Natural killer cell (primary cell): ENCODE data around the gene LUZP2. TPM values are rescaled to one million over a fixed set of nuclear protein-coding genes. Genes with fewer than 3 reads are reported as not detected.

Experiments
- ATAC-seq, 3 donors: fragments of 150-1000 bp in 2 of 3; fragments of 200-7000 bp in 1 of 3; cut with Tn5 transposase; 1 replicate in 1 of 3; 2 replicates in 2 of 3; pipeline ENCODE4 v1.10.0; 2021; ENCODE audit warnings: mild to moderate bottlenecking in 2 of 3, moderate library complexity in 2 of 3
- DNase-seq, 2 donors: peaks; one replicate each; pipeline versions ENCODE4 v3.0.0 to v3.0.0-alpha.2; 2013 to 2021; ENCODE audit warnings: mixed read lengths in 1 of 2
- H3K27ac ChIP-seq: one replicate; pipeline ENCODE4 v1.5.1; 2013; ENCODE audit warnings: mild to moderate bottlenecking, low read length
- H3K27me3 ChIP-seq: one replicate; pipeline ENCODE4 v1.6.1; 2013; ENCODE audit warnings: low read length; ENCODE audit not compliant: control insufficient read depth, insufficient read depth
- H3K36me3 ChIP-seq: one replicate; pipeline ENCODE4 v1.6.1; 2013; ENCODE audit warnings: low read length; ENCODE audit not compliant: control insufficient read depth, insufficient read depth
- H3K4me1 ChIP-seq: one replicate; pipeline ENCODE4 v1.6.1; 2013; ENCODE audit warnings: low read length; ENCODE audit not compliant: control insufficient read depth, insufficient read depth
- H3K4me3 ChIP-seq: one replicate; pipeline ENCODE4 v1.5.1; 2013; ENCODE audit warnings: low read length
- H3K9me3 ChIP-seq: one replicate; pipeline ENCODE4 v1.6.1; 2013; ENCODE audit warnings: low read length; ENCODE audit not compliant: control insufficient read depth, insufficient read depth
- H3K27ac Mint-ChIP-seq, 2 donors: one replicate each; pipeline ENCODE4 v1.8.0; 2022; ENCODE audit warnings: mild to moderate bottlenecking in 2 of 2, mixed read lengths in 2 of 2, moderate library complexity in 1 of 2
- H3K27me3 Mint-ChIP-seq, 2 donors: one replicate each; pipeline ENCODE4 v1.8.0; 2022; ENCODE audit warnings: low read depth in 2 of 2, mixed read lengths in 2 of 2
- H3K36me3 Mint-ChIP-seq: one replicate; pipeline ENCODE4 v1.8.0; 2022; ENCODE audit warnings: mixed read lengths
- H3K4me1 Mint-ChIP-seq, 2 donors: one replicate each; pipeline ENCODE4 v1.8.0; 2022; ENCODE audit warnings: mixed read lengths in 2 of 2
- H3K4me3 Mint-ChIP-seq: one replicate; pipeline ENCODE4 v1.8.0; 2022; ENCODE audit warnings: mild to moderate bottlenecking, moderate library complexity, mixed read lengths
- H3K9me3 Mint-ChIP-seq, 2 donors: one replicate each; pipeline ENCODE4 v1.8.0; 2022; ENCODE audit warnings: mixed read lengths in 2 of 2
- WGBS: methylation state at CpG from one replicate; pipeline ENCODE4 v1.1.7; 2013; ENCODE audit warnings: missing lambda C conversion rate; ENCODE audit not compliant: insufficient coverage; 5-methylcytosine and 5-hydroxymethylcytosine counted together
- intact Hi-C: fragments of 100-400 bp; cut with micrococcal nuclease; formaldehyde crosslinking; loops from one replicate; pipeline ENCODE4 v1.14.2; 2022
- total RNA-seq, 4 donors: library from RNA; stranded (reverse); fragments of 120-200 nt in 1 of 4; gene quantifications; one replicate each; pipeline versions ENCODE4 v1.2.3 to v1.2.4, GENCODE V29; 2013 to 2022
- TF ChIP-seq, protein P1 (sequence below): fragments of 200-600 bp; IDR thresholded peaks from one replicate; pipeline ENCODE4 v1.8.0; 2022; ENCODE audit warnings: antibody characterized with exemption

LUZP2 gene
- total RNA-seq, 3 donors from 2014 or later (not counting 1 experiment from before 2014, with no cell fraction given): not detected

DNA sequence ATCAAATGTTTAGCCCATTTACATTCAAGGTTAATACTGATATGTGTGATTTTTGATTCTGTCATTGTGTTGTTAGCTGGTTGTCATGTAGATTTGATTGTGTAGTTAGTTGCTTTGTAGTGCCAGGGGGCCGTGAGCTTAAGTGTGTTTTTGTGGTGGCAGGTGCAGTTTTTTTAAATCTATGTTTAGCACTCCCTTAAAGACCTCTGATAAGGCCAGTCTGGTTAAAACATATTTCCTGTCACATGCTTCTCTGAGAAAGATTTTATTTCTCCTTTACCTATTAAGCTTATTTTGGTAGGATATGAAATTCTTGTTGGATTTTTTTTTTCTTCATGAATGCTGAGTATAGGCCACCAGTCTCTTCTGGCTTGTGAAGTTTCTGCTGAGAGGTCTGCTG, 540.6 kb downstream of the LUZP2 start:
- peaks cover 14 to 15% of the 10 kb centered on the region in 2 donors for H3K9me3 Mint-ChIP-seq
- TF ChIP-seq, protein P1, sequence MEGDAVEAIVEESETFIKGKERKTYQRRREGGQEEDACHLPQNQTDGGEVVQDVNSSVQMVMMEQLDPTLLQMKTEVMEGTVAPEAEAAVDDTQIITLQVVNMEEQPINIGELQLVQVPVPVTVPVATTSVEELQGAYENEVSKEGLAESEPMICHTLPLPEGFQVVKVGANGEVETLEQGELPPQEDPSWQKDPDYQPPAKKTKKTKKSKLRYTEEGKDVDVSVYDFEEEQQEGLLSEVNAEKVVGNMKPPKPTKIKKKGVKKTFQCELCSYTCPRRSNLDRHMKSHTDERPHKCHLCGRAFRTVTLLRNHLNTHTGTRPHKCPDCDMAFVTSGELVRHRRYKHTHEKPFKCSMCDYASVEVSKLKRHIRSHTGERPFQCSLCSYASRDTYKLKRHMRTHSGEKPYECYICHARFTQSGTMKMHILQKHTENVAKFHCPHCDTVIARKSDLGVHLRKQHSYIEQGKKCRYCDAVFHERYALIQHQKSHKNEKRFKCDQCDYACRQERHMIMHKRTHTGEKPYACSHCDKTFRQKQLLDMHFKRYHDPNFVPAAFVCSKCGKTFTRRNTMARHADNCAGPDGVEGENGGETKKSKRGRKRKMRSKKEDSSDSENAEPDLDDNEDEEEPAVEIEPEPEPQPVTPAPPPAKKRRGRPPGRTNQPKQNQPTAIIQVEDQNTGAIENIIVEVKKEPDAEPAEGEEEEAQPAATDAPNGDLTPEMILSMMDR: no peak
- Histone ChIP-seq H3K27me3 (no peaks in the 10 kb centered on the region), H3K4me3 (no peak overlapping the region), H3K27ac (no peak overlapping the region), H3K4me1 (no peaks in the 10 kb centered on the region), H3K36me3 (no peaks in the 10 kb centered on the region), H3K9me3 (peaks cover 5% of the 10 kb centered on the region)
- no peak overlapping the region for H3K27ac Mint-ChIP-seq
- H3K27me3 Mint-ChIP-seq: no peaks in the 10 kb centered on the region
- ATAC-seq (no peak), DNase-seq (no peak)
- WGBS: 0% methylated on average over 1 of the region's 1 CpG
- intact Hi-C loops: no loop called here
- no peaks in the 10 kb centered on the region for H3K4me1 Mint-ChIP-seq
- H3K4me3 Mint-ChIP-seq: no peak overlapping the region
- H3K36me3 Mint-ChIP-seq: peaks cover 6% of the 10 kb centered on the region

DNA sequence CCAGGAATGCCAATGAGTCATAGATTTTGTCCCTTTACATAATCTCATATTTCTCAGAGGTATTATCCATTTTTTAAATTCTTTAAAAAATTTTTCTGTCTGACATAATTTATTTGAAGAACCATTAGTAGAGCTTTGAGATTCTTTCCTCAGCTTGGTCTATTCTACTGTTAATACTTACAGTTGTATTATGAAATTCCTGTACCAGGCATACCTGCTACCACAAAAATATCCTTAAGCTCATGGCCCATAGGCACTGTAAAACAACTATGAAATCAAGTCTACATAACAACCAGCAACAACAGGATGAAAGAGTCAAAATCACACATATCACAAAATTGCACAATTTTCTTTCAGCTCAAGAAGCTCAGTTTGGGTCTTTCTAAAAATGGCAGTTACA, 541.3 kb downstream of the LUZP2 start:
- H3K27me3 ChIP-seq: no peaks in the 10 kb centered on the region
- DNase-seq: no peak
- TF ChIP-seq, protein P1: no peak
- Mint-ChIP-seq H3K27ac (no peak overlapping the region), H3K36me3 (peaks cover 6% of the 10 kb centered on the region), H3K4me1 (no peaks in the 10 kb centered on the region), H3K9me3 (peaks cover 13 to 18% of the 10 kb centered on the region in 2 donors), H3K27me3 (no peaks in the 10 kb centered on the region), H3K4me3 (no peak overlapping the region)
- H3K4me1 ChIP-seq: no peaks in the 10 kb centered on the region
- no peak overlapping the region for H3K4me3 ChIP-seq
- no peaks in the 10 kb centered on the region for H3K36me3 ChIP-seq
- intact Hi-C loops: no loop called here
- H3K9me3 ChIP-seq: peaks cover 5% of the 10 kb centered on the region
- no peak for ATAC-seq
- no peak overlapping the region for H3K27ac ChIP-seq

DNA sequence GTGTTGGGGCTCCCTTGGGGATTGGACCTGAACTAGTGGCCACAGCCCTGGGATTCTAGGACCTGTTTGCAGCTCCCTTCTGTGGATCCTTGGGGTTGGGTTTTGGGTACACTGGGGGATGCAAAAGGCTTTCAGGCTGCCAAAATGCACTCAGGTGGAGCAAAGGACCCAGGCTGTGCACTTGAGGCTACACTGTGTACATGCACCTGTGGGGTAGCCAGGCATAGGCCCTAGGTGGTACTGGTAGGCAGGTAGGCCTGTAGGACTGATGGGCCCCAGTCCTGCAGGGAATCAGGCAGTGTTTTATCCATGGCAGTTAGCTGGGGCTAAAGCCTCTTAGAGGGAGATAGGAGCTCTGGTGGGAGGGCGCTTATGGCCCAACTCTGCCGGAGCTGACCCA, 542.3 kb downstream of the LUZP2 start:
- Histone ChIP-seq H3K4me1 (no peaks in the 10 kb centered on the region), H3K27me3 (no peaks in the 10 kb centered on the region), H3K36me3 (no peaks in the 10 kb centered on the region), H3K27ac (no peak overlapping the region), H3K9me3 (peaks cover 5% of the 10 kb centered on the region), H3K4me3 (no peak overlapping the region)
- Mint-ChIP-seq H3K9me3 (peaks cover 12 to 20% of the 10 kb centered on the region in 2 donors), H3K27ac (no peak overlapping the region), H3K36me3 (peaks cover 6% of the 10 kb centered on the region), H3K4me3 (no peak overlapping the region), H3K27me3 (no peaks in the 10 kb centered on the region), H3K4me1 (no peaks in the 10 kb centered on the region)
- DNase-seq (no peak), ATAC-seq (no peak)
- TF ChIP-seq, protein P1: no peak
- 93% methylated on average over 2 of the region's 2 CpGs for WGBS
- intact Hi-C loops: no loop called here

DNA sequence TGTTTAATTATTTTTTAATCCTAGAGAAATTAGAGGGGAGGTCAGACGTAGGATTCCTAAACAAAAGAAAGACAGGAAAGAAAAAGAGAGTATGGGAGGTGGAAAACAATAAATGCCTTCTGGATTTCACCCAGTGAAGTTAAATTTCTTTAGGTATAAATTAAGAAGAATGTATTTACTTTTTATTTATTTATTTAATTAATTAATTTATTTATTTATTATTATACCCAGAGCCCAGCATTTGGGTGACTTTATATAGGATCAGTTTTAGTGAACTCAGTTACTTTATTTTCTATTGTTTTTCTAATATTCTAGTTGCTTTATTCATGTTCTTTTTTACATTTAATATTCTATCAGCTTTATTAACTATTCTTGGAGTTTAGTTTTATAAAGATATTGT, 551.8 kb downstream of the LUZP2 start:
- WGBS: 100% methylated on average over 1 of the region's 1 CpG

More for the DNA sequence above, 551.8 kb downstream of the LUZP2 start:
- Histone ChIP-seq H3K4me1 (no peaks in the 10 kb centered on the region), H3K4me3 (no peak overlapping the region), H3K27ac (no peak overlapping the region), H3K27me3 (no peaks in the 10 kb centered on the region), H3K36me3 (no peaks in the 10 kb centered on the region), H3K9me3 (no peaks in the 10 kb centered on the region)
- DNase-seq (no peak), ATAC-seq (no peak)
- Mint-ChIP-seq H3K4me3 (no peak overlapping the region), H3K27ac (no peak overlapping the region), H3K27me3 (no peaks in the 10 kb centered on the region), H3K9me3 (peaks cover 5% of the 10 kb centered on the region in 2 donors), H3K36me3 (no peaks in the 10 kb centered on the region), H3K4me1 (no peaks in the 10 kb centered on the region)
- TF ChIP-seq, protein P1: no peak
- intact Hi-C loops: no loop called here
